Activated naive CD8-positive, alpha-beta T cell treated with anti-CD3 and anti-CD28 coated beads, Interleukin-2, amount 50 U/mL, for 24 hours (primary cell): ENCODE results near the gene MRPL27.

Experiments used
- ATAC-seq: fragments of 150-1000 bp; cut with Tn5 transposase; one replicate; pipeline ENCODE4 v1.10.0; 2021
- DNase-seq: peaks from one replicate; pipeline ENCODE4 v3.0.0; 2021
- H3K27ac Mint-ChIP-seq: one replicate; pipeline ENCODE4 v1.8.0; 2021; ENCODE audit warnings: mild to moderate bottlenecking, mixed read lengths
- H3K27me3 Mint-ChIP-seq: one replicate; pipeline ENCODE4 v1.8.0; 2021; ENCODE audit warnings: mixed read lengths
- H3K36me3 Mint-ChIP-seq: one replicate; pipeline ENCODE4 v1.8.0; 2021; ENCODE audit warnings: low read depth, mixed read lengths
- H3K4me1 Mint-ChIP-seq: one replicate; pipeline ENCODE4 v1.8.0; 2021; ENCODE audit warnings: mixed read lengths
- H3K4me3 Mint-ChIP-seq: one replicate; pipeline ENCODE4 v1.8.0; 2021; ENCODE audit warnings: mild to moderate bottlenecking, moderate library complexity, mixed read lengths
- H3K9me3 Mint-ChIP-seq: one replicate; pipeline ENCODE4 v1.8.0; 2021; ENCODE audit warnings: mixed read lengths

The MRPL27 gene

GRCh38 chr17:50375858-50376538 is 3.0 kb upstream of the MRPL27 start:
- Mint-ChIP-seq H3K36me3 (peaks cover 37% of the 10 kb centered on the region), H3K9me3 (no peaks in the 10 kb centered on the region)

GRCh38 chr17:50373705-50374104 is 721 bp upstream of the MRPL27 start:
- Mint-ChIP-seq H3K9me3 (no peaks in the 10 kb centered on the region), H3K27me3 (no peaks in the 10 kb centered on the region), H3K4me3 (peak overlapping the region; percentile 98), H3K36me3 (peaks cover 42% of the 10 kb centered on the region), H3K27ac (peak overlapping the region; percentile 100), H3K4me1 (peaks cover 26% of the 10 kb centered on the region)
- no peak for ATAC-seq
- no peak for DNase-seq

More at GRCh38 chr17:50375858-50376538, 3.0 kb upstream of the MRPL27 start:
- no peak for ATAC-seq
- H3K27me3 Mint-ChIP-seq: no peaks in the 10 kb centered on the region
- no peak overlapping the region for H3K4me3 Mint-ChIP-seq
- no peak for DNase-seq
- peak overlapping the region; percentile 69 for H3K27ac Mint-ChIP-seq
- peaks cover 23% of the 10 kb centered on the region for H3K4me1 Mint-ChIP-seq

- peak overlapping the region; percentile 100 for H3K27ac Mint-ChIP-seq
- no peaks in the 10 kb centered on the region for H3K9me3 Mint-ChIP-seq
- H3K4me1 Mint-ChIP-seq: peaks cover 26% of the 10 kb centered on the region
- H3K36me3 Mint-ChIP-seq: peaks cover 49% of the 10 kb centered on the region
- H3K4me3 Mint-ChIP-seq: peak overlapping the region; percentile 98
- no peaks in the 10 kb centered on the region for H3K27me3 Mint-ChIP-seq
- no peak for DNase-seq
- ATAC-seq: no peak
These were observed 694 bp downstream of the MRPL27 start for GRCh38 chr17:50372222-50372757.

- no peaks in the 10 kb centered on the region for H3K9me3 Mint-ChIP-seq
- peaks cover 49% of the 10 kb centered on the region for H3K36me3 Mint-ChIP-seq
- H3K27me3 Mint-ChIP-seq: no peaks in the 10 kb centered on the region
- peak overlapping the region; percentile 57 for H3K27ac Mint-ChIP-seq
- ATAC-seq (no peak), DNase-seq (no peak)
- peak overlapping the region; percentile 98 for H3K4me3 Mint-ChIP-seq
- H3K4me1 Mint-ChIP-seq: peaks cover 26% of the 10 kb centered on the region
These were observed 1.5 kb downstream of the MRPL27 start for GRCh38 chr17:50371526-50371925.

- no peak overlapping the region for H3K4me3 Mint-ChIP-seq
- peaks cover 26% of the 10 kb centered on the region for H3K4me1 Mint-ChIP-seq
- DNase-seq (no peak), ATAC-seq (no peak)
- no peaks in the 10 kb centered on the region for H3K27me3 Mint-ChIP-seq
- no peak overlapping the region for H3K27ac Mint-ChIP-seq
- peaks cover 43% of the 10 kb centered on the region for H3K36me3 Mint-ChIP-seq
- H3K9me3 Mint-ChIP-seq: no peaks in the 10 kb centered on the region
These were observed 2.9 kb downstream of the MRPL27 start for GRCh38 chr17:50370052-50370451.

GRCh38 chr17:50367401-50367800 is 5.6 kb downstream of the MRPL27 start:
- no peak overlapping the region for H3K4me3 Mint-ChIP-seq
- H3K27me3 Mint-ChIP-seq: no peaks in the 10 kb centered on the region
- H3K9me3 Mint-ChIP-seq: no peaks in the 10 kb centered on the region
- no peak overlapping the region for H3K27ac Mint-ChIP-seq
- DNase-seq: no peak
- H3K36me3 Mint-ChIP-seq: peaks cover 30% of the 10 kb centered on the region
- no peak for ATAC-seq
- peaks cover 16% of the 10 kb centered on the region for H3K4me1 Mint-ChIP-seq

- Mint-ChIP-seq H3K27me3 (no peaks in the 10 kb centered on the region), H3K36me3 (peaks cover 22% of the 10 kb centered on the region), H3K9me3 (no peaks in the 10 kb centered on the region), H3K4me1 (peaks cover 10% of the 10 kb centered on the region), H3K4me3 (no peak overlapping the region), H3K27ac (no peak overlapping the region)
- ATAC-seq: no peak
- no peak for DNase-seq
These were observed 7.2 kb downstream of the MRPL27 start for GRCh38 chr17:50365649-50366393.

- H3K27ac Mint-ChIP-seq: no peak overlapping the region
These were observed 7.8 kb downstream of the MRPL27 start for GRCh38 chr17:50365165-50365564.

GRCh38 chr17:50364715-50365114 is 8.3 kb downstream of the MRPL27 start:
- no peak overlapping the region for H3K27ac Mint-ChIP-seq

More at GRCh38 chr17:50365165-50365564, 7.8 kb downstream of the MRPL27 start:
- H3K4me3 Mint-ChIP-seq: no peak overlapping the region
- no peaks in the 10 kb centered on the region for H3K9me3 Mint-ChIP-seq
- no peaks in the 10 kb centered on the region for H3K27me3 Mint-ChIP-seq
- no peak for DNase-seq
- peaks cover 18% of the 10 kb centered on the region for H3K36me3 Mint-ChIP-seq
- ATAC-seq: no peak
- peaks cover 7% of the 10 kb centered on the region for H3K4me1 Mint-ChIP-seq

GRCh38 chr17:50364061-50364458 is 8.9 kb downstream of the MRPL27 start:
- ATAC-seq (no peak), DNase-seq (no peak)
- Mint-ChIP-seq H3K4me1 (peaks cover 7% of the 10 kb centered on the region), H3K36me3 (peaks cover 13% of the 10 kb centered on the region), H3K27ac (no peak overlapping the region), H3K4me3 (no peak overlapping the region), H3K27me3 (no peaks in the 10 kb centered on the region), H3K9me3 (no peaks in the 10 kb centered on the region)

More at GRCh38 chr17:50364715-50365114, 8.3 kb downstream of the MRPL27 start:
- DNase-seq (no peak), ATAC-seq (no peak)
- Mint-ChIP-seq H3K36me3 (peaks cover 16% of the 10 kb centered on the region), H3K27me3 (no peaks in the 10 kb centered on the region), H3K9me3 (no peaks in the 10 kb centered on the region), H3K4me1 (peaks cover 7% of the 10 kb centered on the region), H3K4me3 (no peak overlapping the region)

GRCh38 chr17:50363217-50364060 is 9.5 kb downstream of the MRPL27 start:
- peaks cover 7% of the 10 kb centered on the region for H3K4me1 Mint-ChIP-seq
- no peak overlapping the region for H3K4me3 Mint-ChIP-seq
- peak; percentile 6 for ATAC-seq
- H3K9me3 Mint-ChIP-seq: no peaks in the 10 kb centered on the region
- H3K36me3 Mint-ChIP-seq: peaks cover 11% of the 10 kb centered on the region
- H3K27me3 Mint-ChIP-seq: no peaks in the 10 kb centered on the region
- DNase-seq: no peak
- H3K27ac Mint-ChIP-seq: no peak overlapping the region

GRCh38 chr17:50362661-50363060 is 10.3 kb downstream of the MRPL27 start:
- ATAC-seq (no peak), DNase-seq (no peak)
- Mint-ChIP-seq H3K4me1 (peaks cover 7% of the 10 kb centered on the region), H3K4me3 (no peak overlapping the region), H3K36me3 (peaks cover 4% of the 10 kb centered on the region), H3K27me3 (no peaks in the 10 kb centered on the region), H3K9me3 (no peaks in the 10 kb centered on the region), H3K27ac (no peak overlapping the region)

GRCh38 chr17:50361561-50362480 is 11.2 kb downstream of the MRPL27 start:
- Mint-ChIP-seq H3K9me3 (no peaks in the 10 kb centered on the region), H3K27me3 (no peaks in the 10 kb centered on the region), H3K36me3 (peaks cover 4% of the 10 kb centered on the region), H3K4me1 (peaks cover 7% of the 10 kb centered on the region), H3K27ac (peak overlapping the region; percentile 65), H3K4me3 (no peak overlapping the region)
- peak; percentile 80 for ATAC-seq
- peak; percentile 52 for DNase-seq
